ENCODE measurements around the gene AMOTL1.
"Not testable (repeated sequence)": the region's sequence is repeated elsewhere in the genome, so short reads cannot be mapped to it uniquely, and the experiment has no call there.

AMOTL1 gene

DNA sequence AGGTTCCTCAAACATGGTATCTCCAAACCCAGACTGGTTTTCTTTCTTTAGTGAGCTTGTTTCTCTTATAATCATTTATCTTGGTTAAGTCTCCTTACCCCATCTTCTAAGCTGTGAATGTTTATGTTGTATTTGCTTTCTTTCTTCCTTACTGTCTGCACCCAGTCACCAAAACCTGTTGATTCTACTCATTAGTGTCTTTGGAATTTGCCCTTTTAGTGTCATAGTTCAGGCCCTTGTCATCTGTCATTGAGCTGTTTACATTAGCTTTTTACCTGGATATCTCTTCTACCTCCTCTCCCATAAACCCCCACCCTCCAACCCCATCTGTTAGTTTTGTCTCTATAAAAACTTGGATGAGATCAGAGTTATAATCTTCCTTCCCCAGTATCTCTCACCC is 59.9 kb downstream of the AMOTL1 start:
- no peak for DNase-seq

DNA sequence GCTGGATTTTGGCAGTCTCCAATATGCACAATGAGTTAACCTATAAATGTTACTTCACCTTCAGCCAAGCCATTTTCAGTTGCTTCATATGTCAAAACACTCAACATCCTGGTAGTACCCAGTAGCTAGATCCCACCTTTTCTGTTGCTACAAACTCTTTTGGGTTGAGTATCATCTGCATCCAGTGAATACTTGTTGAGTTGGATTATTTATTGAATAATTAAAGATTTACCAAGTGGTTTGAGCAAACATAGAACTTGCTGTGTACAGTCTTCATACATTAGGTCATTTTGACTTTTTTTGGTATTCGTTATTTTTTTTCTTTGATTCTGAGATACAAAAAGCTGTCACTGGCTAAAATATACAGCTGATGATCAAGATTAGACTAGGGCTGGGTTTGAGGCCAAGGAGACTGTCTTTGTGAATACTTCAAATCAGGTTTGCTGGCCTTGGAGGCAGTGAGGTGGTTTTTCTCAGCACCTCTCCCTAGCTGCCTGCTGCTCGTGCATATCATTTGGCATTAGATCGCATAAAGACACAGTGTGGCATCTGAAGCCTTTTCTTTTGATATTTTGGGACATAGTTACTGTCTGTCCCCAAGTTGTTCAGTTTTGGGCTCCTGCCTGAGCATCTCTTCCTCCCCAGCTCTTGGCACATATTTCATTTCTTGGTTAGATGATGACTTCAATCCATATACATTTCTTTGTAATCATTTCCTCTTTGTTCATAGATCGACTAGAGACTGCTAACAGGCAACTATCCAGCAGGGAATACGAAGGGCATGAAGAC is 62.8 kb downstream of the AMOTL1 start:
- DNase-seq, result no peak

DNA sequence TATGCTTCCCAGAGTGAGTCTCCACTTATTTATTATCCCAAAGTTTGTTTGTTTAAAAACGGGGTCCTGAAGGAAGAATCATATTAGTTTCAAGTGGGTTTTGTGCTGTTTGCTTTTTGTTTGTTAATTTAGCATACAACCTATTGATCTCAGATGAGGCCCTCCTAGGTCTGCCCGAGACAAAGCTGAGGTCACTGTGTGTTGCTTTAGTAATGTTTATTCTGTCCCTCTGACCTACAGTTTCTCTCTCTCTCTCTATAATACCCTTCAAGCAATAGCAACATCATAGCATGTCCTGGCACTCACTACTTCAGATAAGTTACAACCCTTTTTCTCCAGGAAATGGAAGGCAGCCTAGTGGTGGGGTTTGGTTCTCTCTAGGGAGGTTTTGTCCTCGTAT is 63.4 kb downstream of the AMOTL1 start:
- no peak for DNase-seq

DNA sequence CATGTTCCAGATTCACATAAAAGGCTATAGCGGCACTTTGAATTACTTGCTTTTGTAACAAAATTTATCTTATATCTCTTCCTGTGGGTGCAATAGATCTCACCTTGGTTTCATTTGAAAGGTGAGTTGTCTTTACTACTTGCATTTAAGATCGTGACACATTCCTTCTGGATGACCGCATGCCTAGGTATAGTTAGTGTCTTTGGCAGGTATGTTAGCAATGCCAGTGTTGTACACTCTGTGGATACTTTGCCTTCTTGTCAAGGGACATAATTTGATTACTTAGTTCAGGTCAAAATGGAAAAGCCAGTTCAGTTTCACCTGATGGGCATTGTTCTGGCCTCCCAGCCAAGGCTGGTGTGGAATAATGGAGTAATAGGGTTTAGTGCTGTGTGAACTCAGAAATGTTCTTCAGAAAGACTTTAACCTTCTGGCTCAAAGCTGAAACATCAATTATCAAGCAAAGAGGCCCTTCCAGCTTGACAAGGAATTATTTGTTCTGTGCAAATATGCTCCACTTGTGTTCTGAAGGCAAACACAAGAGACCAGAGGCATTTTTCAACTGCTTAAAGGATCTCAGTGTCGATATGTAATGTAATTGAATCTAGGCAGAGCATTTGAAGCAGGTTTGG is 64.6 kb downstream of the AMOTL1 start:
- DNase-seq, result no peak

DNA sequence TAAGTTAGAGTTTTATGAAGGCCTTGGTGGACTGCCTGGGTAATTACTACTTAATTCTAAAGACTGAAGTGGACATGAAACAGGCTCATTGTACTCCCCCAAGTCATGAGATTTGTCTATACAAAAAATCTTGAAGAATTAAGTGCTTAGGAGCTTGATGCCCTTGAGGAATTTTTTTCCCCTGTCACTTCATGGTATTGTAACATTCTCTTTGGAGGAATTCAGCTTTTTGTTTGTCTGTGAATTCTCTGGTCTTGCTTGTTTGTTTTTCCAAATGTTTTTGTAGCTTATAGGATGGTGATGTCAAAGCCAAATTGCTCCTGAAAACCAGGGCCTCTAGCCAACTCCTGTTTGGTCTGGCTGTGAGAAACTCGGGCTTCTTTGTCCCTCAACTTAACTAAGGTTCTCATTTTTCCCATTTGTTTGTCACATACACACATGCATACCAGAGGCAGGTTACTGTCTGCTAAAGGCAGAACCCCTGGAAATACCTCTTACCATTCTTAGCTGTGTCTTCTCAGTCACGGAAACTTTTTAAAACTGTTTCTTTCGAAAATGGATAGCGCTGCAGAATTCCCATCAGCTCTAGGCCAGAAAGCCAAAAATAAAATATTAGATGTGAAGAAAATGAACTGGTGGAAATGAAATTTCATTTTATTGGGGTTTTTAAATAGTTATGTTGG is 66.9 kb downstream of the AMOTL1 start:
- no peak for DNase-seq

DNA sequence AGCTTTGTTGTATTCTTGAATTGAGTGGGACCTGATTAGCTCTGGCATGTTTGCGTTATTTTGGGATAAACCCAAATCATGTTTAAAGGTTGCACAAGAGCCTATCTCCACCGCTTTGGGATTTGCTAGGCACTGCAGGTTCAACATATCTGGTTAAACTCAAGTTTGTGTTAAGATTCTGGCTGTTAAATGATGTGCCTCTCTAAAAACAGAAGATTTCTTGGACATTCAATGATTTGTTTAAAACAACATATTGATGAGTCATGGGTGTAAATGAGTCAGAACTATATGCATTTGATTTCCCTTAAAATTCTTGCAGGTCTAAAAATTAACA is 67.4 kb downstream of the AMOTL1 start:
- DNase-seq, result no peak

DNA sequence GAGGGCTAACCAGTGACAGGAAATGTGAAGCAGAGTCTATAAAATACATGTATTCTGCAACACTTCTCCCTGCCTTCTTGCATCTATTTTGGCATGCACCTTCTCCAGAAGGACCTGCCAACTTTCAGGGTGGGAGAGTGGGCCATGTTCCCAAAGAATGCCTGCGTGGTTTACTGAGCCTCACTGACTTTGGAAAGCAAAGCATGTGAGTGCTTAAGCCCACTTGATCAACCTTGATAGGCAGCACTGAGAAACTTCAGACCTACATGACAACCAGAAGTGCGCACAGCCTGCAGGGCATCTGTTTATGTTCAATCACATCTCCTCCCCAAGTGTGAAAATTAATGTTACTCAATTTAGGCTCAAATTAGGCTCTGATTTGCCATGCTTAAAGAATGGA is 69.2 kb downstream of the AMOTL1 start:
- DNase-seq, result no peak

DNA sequence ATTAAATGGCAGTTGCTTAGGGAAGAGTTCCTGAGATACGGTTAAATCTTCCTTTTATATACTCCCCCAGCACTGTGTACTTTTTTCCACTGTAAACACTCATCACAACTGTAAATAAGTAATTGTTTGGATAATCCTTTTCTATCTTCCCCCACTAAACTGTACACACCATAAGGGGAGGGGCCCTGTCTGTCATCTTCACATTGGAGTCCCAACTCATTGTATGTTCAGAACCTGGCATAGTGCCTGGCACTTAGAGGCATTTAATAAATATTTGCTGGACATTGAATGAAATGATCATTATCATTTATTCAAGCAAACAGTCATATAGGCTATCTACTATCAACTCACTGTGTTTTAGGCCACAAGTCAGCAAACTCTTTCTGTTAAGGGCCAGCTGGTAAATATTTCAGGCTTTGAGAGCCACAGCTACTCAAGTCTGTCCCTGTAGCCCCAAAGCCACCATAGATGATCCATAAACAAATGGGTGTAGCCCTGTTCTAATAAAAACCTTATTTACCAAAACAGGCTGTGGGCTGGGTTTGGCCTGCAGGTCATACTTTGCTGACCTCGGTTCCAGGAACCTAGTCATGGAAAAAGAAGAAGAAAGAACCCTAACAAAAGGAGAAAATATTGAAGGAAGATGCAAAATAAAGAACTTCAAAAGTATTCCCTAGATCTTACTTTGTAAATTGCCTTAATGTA is 70.0 kb downstream of the AMOTL1 start:
- no peak for DNase-seq

DNA sequence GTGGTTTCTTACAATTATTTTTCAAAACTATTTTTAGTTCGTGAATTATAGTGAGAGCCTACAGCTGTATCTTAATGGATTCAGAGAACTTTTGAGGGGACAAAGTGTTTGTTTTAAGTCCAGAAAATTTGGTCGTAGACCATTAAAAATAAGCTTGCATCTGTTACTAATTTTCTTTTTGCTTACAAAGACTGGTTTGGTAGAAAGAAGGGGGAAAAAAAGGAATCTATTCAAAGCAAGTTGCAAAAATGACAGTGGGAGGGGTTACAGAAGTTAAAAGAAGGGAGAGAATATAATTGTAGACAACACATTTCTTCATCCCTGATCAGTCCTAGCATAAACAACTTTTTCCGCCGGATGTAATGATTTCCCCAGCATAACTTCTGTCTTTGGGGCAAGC is 72.1 kb downstream of the AMOTL1 start:
- no peak for DNase-seq

DNA sequence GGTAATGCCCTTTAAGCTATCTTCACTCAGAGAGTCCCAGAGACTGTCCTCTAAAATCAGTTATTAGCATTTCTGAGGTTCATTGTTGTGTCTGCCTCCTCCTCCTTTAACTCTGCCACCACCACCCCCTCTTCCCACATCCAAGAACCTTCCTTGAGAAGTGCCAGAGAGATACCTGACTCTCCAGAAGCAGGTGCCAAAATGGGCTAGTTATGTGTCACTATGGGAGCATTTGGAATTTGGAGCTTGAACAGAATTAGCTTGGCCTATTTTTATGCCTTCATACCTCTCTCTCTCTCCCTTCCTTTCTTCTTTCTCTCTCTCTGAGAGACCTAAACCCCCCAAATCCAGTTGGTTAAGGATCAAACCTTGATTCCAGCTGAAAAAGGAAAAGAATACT is 75.9 kb downstream of the AMOTL1 start:
- no peak for DNase-seq

DNA sequence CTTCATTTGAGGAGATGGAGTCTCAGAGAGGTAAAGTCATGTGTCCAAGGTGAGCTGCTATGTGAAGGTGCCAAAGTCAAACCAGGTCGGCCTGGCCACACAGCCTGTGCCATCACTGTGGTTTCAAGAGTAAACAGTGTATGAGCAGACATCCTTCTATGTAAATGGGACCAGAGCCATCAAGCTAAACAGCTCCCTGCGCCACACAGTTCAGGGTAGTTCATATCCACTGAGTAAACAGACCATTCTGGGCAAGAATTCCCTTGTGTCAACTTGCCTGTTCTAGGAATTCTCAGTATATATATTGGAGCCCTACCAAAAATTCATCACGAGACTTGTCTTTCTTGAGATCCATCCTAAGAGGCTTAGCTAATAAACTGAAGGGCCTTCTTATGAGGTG is 77.5 kb downstream of the AMOTL1 start:
- DNase-seq, result no peak

DNA sequence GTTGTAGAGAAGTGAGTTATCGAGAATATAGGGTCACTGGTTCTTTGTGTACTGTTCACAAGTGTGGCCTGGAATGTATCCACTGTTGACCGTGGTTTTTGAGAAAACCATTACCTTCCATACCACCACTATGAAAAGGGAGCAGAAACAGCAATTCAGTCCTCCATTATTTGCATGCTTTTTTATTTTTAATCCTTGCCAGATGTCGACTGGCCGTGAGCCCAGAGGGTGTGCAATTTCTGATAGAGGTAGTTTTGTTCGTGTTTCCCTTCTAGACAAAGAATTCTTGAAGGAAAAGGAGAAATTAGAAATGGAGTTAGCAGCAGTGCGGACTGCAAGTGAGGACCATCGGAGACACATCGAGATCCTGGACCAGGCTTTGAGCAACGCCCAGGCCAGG is 81.7 kb downstream of the AMOTL1 start:
- no peak for DNase-seq

DNA sequence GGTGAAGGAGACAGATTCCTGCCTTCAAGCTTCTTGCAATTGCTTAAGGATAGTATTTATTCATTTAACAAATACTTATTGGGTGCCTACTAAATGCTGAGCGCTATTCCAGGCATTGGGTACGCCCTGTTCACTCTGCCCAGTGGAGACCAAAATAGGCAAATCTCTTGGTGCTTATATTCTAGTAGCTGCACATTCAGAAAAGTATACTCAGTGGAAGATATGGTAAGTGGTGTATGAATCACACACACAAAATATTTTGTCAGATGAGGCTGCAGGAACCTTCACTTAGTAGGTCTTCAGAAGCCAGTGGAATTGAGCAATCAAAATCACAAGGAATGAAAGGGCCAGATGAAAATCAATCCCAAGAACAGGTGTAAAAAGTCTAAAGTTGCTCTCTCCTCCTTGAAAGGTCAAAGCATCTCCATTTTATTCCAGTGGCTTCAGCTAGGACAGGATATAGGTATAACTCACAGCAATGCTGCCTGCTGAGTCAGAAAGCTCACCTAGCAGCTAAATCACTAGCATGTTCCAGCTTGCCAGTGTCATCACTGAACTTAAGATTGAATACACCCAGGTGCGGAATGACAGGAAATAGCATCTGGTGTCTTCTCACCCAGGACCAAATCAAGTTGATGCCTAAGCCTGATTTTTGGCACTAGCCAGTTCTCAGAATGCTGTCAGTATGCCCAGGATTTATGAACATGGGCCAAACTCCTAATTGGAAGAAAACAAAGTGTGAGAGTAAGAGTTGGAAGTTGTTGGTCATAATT is 83.9 kb downstream of the AMOTL1 start:
- DNase-seq, result no peak

DNA sequence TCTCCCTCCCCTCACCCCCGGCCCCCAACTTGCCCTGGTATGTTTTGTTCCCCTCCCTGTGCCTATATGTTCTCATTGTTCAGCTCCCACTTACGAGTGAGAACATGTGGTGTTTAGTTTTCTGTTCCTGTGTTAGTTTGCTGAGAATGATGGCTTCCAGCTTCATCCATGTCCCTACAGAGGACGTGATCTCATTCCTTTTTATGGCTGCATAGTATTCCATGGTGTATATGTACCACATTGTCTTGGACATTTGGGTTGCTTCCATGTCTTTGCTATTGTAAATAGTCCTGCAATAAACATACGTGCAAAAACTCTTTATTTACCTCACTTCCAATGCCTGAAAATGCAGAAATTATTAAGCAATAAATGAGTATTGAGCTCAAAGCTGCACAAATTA is 85.1 kb downstream of the AMOTL1 start:
- DNase-seq, result not testable (repeated sequence)

DNA sequence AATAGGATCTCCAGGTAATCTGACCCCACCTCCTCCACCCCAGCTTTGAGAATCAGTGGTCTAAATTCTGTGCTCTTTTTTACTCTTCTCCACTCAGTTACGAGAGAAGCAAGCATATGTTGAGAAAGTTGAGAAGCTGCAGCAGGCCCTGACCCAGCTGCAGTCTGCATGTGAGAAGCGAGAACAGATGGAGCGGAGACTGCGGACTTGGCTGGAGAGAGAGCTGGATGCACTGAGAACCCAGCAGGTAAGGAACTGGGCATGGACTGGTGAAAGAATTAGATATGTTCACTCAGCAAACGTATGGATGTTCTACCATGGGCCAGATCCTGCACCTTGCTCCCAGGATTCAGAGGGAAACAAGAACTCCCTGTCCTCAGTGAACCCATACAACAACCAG is 85.7 kb downstream of the AMOTL1 start:
- DNase-seq, result no peak

DNA sequence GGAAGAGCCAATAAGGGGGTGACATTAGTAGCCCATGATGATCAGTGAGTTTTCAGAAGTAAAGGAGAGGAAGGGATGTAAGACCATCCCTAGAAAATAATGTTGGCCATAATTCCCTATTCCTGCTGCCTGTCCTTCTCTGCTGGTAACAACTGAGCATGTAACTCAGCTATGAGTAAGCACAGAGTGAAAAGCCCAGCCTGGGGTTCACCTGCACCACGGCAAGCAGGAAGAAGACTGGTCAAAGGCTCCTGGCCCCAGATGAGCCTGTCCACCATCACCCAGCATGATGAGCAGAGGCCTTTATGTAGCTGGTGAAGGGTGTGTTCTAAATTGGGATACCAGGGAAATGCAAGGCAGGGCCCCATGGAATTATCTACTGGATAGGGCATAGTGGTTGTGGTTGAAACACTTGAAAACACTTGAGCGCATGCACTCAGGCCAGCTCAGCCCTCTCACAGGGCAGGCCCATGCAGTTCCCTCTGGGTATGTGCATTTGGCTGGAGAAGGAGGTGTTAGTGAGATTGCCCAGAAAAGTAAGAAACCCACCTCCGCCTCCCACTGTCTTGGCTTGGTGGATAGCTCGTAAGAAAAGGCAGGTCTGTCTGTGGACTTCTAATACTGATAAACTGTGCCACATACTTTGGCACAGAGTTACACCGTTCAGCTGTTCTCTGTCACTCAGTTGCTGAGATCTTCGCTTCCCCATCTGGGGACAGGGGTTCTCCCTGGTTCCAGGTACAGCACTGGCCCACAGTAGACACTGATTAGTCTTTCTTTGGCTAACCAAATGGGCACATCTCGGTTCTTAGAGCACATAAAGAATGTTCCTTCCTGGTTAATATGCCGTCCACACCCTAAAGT is 86.8 kb downstream of the AMOTL1 start:
- DNase-seq, result no peak

DNA sequence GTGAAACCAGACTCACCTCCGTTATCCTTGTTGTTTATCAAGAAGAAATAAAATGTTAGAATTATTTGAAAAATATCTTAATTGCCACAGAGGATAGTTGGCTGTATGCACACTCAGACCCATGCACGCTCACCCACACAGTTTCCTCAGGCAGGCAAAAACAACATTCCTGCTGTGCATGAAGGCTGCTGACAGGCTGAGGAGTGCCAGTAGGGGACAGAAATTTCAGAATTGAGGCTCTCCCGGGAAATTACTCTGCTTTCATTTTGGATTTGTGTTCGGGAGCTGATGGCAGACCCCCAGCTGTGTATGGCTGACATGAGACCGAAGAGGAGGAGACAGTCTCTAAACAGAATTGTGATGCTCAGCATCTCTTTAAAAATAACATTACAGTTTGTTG is 87.5 kb downstream of the AMOTL1 start:
- no peak for DNase-seq

DNA sequence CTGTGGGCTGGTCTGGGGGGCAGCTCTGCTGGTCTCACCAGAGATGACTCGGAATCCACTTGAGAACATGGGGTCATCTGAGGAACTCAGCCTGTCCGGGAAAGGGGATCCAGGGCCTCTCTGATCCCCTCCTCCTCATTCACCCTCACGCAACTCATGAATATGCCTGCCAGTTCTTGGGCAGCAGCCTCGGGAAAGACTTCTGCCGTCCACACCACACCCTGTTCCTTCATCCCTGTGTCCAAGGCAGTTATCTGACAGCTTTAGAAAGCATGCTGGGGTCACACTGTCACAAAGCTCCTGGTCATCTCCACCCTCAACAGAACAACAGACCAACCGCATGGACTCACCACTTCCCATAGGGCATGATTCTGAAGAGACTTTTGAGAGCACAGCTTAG is 88.3 kb downstream of the AMOTL1 start:
- DNase-seq, result no peak

DNA sequence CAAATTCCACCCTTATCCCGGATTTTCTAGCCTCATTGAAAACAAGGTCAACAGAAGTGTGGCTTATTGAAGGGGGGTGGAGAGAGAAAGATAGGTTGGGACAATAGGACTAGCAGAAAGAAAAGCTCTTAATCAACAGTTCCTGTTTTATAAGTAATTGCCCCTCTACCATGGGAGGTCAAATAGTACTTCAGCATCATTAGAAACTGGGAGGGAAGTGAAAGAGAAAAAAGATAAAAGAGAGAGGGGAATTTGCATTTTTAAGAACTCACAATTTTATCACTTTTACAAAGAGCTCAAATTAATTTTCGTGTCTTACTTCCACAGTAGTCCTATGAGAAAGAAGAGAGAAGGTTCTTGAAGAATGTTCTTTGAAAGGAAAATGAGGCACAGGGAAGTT is 89.2 kb downstream of the AMOTL1 start:
- DNase-seq, result no peak

DNA sequence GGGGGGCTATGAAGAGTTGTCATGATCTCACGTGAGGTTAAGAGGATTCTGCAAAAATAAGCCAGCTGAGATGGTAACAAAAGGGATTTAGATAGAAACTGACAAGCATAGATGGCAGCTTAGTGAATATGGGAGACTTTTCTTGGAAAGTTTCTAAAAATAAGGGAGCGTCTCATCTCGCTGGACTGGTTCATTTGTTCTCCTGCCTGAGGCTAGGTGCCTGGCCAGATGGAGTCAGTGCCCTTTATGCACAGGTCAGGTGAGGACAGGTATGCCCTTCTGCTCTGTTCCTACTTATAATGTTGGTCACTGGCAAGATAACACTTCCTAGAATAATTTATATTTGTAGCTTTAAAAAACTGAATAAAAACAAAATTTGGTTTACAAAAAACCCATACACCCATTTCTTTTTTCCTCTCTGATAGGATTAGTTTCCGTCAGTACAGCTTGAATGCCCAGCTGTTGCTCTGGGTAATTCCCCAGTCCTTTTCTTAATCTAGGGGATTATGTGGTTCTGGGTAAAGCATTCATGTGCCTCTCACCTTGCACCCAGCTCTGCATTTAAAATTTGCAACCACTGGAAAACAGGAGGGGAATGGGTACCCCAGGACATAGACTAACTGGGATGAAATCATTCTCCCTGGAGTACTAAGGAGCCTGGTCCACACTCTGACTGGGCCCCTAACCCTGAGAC is 90.0 kb downstream of the AMOTL1 start:
- DNase-seq, result no peak

DNA sequence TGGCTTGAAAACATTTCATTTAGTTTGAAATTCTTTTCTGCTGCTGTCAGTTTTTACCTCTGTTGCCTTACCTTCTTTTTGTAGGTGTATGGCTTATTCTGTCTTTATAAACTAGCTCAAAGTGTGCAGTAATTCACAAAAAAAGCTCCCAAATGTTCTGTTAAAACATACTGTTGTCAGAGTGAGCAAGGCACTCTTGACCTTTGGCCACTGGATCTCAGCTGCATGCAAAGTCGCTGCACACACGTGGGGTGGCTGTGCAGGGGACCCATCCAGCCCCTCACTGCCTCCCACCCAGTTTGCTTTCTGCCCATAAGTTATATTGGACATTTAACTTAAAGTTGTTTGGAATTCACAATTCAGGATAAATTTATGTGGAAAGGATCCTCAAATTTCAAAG is 92.2 kb downstream of the AMOTL1 start:
- DNase-seq, result no peak

Data from CD4-positive, alpha-beta T cell treated with Interferon gamma for 1 hour (primary cell).